Tongue (tissue), 2 donors: ENCODE results near the gene COPS7A. TPM values are rescaled to one million over a fixed set of nuclear protein-coding genes. Genes with fewer than 3 reads are reported as not detected.
"Not testable (repeated sequence)": the region's sequence is repeated elsewhere in the genome, so short reads cannot be mapped to it uniquely, and the experiment has no call there.

Experiments
- DNase-seq: peaks from one replicate; pipeline ENCODE4 v3.0.0-alpha.2; 2015
- total RNA-seq: library from RNA; depleted of rRNA; stranded (reverse); fragments of >200 nt; gene quantifications from one replicate; pipeline ENCODE4 v1.2.3, GENCODE V29; 2014

COPS7A gene
- total RNA-seq, 1 donor from 2014 or later: 41.5 TPM

- peak; percentile 11 for DNase-seq
These were observed 22.6 kb upstream of the COPS7A start for GRCh38 chr12:6701078-6701768.

- no peak for DNase-seq
These were observed 20.2 kb upstream of the COPS7A start for GRCh38 chr12:6703631-6704030.

GRCh38 chr12:6708351-6708750 is 15.5 kb upstream of the COPS7A start:
- not testable (repeated sequence) for DNase-seq

GRCh38 chr12:6708960-6709394 is 14.9 kb upstream of the COPS7A start:
- DNase-seq: no peak

GRCh38 chr12:6716031-6716873 is 7.6 kb upstream of the COPS7A start:
- not testable (repeated sequence) for DNase-seq

- DNase-seq: no peak
These were observed 6.9 kb upstream of the COPS7A start for GRCh38 chr12:6716874-6717437.

GRCh38 chr12:6722863-6723262 is 983 bp upstream of the COPS7A start:
- no peak for DNase-seq

- DNase-seq: no peak
These were observed 557 bp downstream of the COPS7A start for GRCh38 chr12:6724409-6724797.

- no peak for DNase-seq
These were observed 1.5 kb downstream of the COPS7A start for GRCh38 chr12:6725350-6725749.

GRCh38 chr12:6729186-6729585 is 5.3 kb downstream of the COPS7A start:
- DNase-seq: no peak

- DNase-seq: no peak
These were observed 6.3 kb downstream of the COPS7A start for GRCh38 chr12:6730169-6730568.

- DNase-seq: no peak
These were observed 10.9 kb downstream of the COPS7A start for GRCh38 chr12:6734506-6735387.

- peak; percentile 78 for DNase-seq
These were observed 11.8 kb downstream of the COPS7A start for GRCh38 chr12:6735448-6736191.

- no peak for DNase-seq
These were observed 12.9 kb downstream of the COPS7A start for GRCh38 chr12:6736754-6737153.

- not testable (repeated sequence) for DNase-seq
These were observed 18.2 kb downstream of the COPS7A start for GRCh38 chr12:6742080-6742479.

GRCh38 chr12:6742834-6743233 is 19.0 kb downstream of the COPS7A start:
- DNase-seq: no peak

- not testable (repeated sequence) for DNase-seq
These were observed 19.5 kb downstream of the COPS7A start for GRCh38 chr12:6743300-6743699.

GRCh38 chr12:6745741-6746525 is 22.1 kb downstream of the COPS7A start:
- DNase-seq: no peak

- DNase-seq: no peak
These were observed 23.4 kb downstream of the COPS7A start for GRCh38 chr12:6747216-6747615.

GRCh38 chr12:6748761-6749160 is 24.9 kb downstream of the COPS7A start:
- DNase-seq: no peak

- no peak for DNase-seq
These were observed 26.7 kb downstream of the COPS7A start for GRCh38 chr12:6750506-6750905.
